Activated naive CD8-positive, alpha-beta T cell treated with anti-CD3 and anti-CD28 coated beads, Interleukin-2, amount 50 U/mL, for 24 hours (primary cell): ENCODE data around the gene BIN1.

Experiments
- ATAC-seq: fragments of 150-1000 bp; cut with Tn5 transposase; one replicate; pipeline ENCODE4 v1.10.0; 2021
- DNase-seq: peaks from one replicate; pipeline ENCODE4 v3.0.0; 2021
- H3K27ac Mint-ChIP-seq: one replicate; pipeline ENCODE4 v1.8.0; 2021; ENCODE audit warnings: mild to moderate bottlenecking, mixed read lengths
- H3K27me3 Mint-ChIP-seq: one replicate; pipeline ENCODE4 v1.8.0; 2021; ENCODE audit warnings: mixed read lengths
- H3K36me3 Mint-ChIP-seq: one replicate; pipeline ENCODE4 v1.8.0; 2021; ENCODE audit warnings: low read depth, mixed read lengths
- H3K4me1 Mint-ChIP-seq: one replicate; pipeline ENCODE4 v1.8.0; 2021; ENCODE audit warnings: mixed read lengths
- H3K4me3 Mint-ChIP-seq: one replicate; pipeline ENCODE4 v1.8.0; 2021; ENCODE audit warnings: mild to moderate bottlenecking, moderate library complexity, mixed read lengths
- H3K9me3 Mint-ChIP-seq: one replicate; pipeline ENCODE4 v1.8.0; 2021; ENCODE audit warnings: mixed read lengths

Gene BIN1

DNA sequence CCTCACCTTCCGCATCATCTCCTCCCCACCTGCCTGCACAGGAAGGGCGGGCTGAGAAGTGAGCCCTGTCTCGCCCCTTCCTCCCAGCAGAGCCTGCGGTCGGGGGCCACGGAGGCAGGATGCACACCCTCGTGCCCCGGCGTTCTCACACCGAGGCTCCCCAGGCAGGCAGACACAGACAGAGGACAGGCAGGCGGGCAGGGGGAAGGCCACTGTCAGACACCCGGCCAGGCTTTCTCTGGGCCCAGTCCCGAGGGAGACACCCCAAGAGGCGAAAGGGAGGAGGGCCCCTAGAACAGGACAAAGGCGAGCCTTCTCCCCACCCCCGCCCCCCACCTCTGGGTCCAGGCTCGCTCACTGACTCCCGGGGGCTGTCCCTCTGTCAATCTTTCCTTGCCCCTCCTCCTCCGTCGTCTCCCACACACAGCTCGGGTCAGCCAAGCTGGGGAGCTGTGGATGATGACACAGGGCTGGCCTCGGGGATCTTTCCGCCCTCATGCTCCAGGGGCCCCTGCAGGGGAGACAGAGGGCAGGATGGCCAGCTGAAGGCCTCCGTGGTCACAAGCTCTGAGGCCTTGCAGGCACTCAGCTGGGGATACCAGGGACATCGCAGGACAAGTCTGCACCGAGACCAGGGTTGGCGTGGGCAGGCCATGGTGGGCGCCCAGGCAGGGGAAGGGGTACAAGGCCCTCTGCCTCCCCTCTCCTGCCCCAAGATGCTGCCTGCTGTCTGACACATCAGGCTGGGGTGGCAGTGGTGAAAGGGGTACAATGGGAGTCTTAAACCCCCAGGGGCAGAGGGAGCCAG is 24.9 kb downstream of the BIN1 start:
- Mint-ChIP-seq H3K27me3 (no peaks in the 10 kb centered on the region), H3K9me3 (no peaks in the 10 kb centered on the region), H3K27ac (peak overlapping the region; percentile 96), H3K4me3 (peak overlapping the region; percentile 86), H3K4me1 (peaks cover 90% of the 10 kb centered on the region), H3K36me3 (no peaks in the 10 kb centered on the region)
- peak; percentile 80 for DNase-seq
- ATAC-seq = peak; percentile 39

DNA sequence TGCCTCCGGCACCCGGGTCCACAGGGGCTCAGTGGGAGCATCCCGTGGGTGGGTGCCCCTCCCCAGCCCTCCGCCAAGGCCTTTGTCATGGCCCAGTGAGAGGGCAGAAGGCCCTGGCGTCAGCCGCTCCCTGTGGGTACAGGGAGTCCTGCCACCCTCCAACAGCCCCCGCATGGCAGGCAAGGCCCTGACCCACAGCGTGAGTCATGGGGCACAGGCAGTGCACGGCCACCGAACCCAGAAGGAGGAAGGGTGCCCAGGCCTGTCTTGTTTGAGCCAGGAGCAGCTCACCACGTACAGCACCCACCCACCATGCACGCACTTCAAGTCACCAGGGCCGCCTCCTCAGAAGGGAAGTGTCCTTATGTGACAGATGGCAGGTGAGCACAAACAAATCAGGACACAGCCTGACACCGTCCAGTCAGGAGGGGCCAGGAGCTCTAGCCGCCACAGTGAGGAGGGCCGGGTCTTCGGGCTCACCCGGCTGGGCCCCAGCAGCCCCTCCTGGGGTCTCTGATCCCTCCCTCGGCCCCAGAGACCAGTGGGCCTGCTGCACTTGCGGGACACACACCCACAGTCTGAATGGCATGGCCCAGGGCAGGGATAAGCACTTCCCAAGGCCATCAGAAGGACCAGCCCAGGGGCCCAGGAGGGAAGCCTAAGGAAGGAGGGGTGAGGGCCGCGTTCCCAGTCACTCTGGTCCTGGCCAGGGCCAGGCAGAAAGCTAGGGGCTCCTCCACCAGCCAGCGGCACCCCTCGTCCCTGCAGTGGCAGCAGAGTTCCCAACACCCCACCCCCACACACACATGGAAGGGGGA is 25.8 kb downstream of the BIN1 start:
- peaks cover 87% of the 10 kb centered on the region for H3K4me1 Mint-ChIP-seq
- no peaks in the 10 kb centered on the region for H3K36me3 Mint-ChIP-seq
- peak overlapping the region; percentile 96 for H3K27ac Mint-ChIP-seq
- no peaks in the 10 kb centered on the region for H3K9me3 Mint-ChIP-seq
- H3K27me3 Mint-ChIP-seq = no peaks in the 10 kb centered on the region
- ATAC-seq (peak; percentile 48), DNase-seq (peak; percentile 74)
- peak overlapping the region; percentile 86 for H3K4me3 Mint-ChIP-seq

DNA sequence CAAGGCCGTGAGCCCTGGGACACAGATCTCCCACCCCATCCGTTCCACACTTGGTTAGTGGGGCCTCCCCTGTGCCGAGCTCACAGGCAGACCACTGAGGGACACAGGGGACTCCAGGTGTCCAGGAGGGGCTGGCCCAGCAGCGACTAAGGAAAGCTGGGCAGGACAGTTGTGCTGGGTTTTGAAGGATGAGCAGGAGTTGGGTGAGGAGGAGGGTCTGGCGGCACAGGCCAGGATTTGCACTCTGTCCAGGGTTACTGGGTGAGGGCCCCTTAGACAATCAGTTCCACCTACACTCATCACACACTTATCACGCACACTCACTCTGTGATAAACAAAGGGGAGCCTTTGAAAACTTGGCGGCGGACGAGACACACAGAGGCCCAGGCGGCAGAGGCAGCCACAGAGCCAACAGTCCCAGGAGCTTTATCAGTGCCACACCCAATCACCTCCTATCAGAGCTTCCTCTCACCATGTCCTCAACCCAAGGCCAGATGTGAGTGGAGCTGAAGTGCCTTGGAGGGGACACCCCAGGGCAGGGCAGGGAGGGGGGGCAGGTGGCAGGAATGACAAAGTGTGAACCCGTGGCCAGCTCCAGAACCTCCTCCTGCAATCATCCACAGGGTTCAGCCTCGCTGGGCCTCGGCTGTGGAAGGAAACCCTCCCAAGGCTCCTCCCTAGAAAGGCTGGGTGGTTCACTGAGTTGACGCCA is 26.6 kb downstream of the BIN1 start:
- Mint-ChIP-seq H3K4me1 (peaks cover 83% of the 10 kb centered on the region), H3K36me3 (no peaks in the 10 kb centered on the region), H3K9me3 (no peaks in the 10 kb centered on the region), H3K27ac (peak overlapping the region; percentile 96), H3K27me3 (no peaks in the 10 kb centered on the region), H3K4me3 (peak overlapping the region; percentile 86)
- ATAC-seq (peak; percentile 57), DNase-seq (no peak)

DNA sequence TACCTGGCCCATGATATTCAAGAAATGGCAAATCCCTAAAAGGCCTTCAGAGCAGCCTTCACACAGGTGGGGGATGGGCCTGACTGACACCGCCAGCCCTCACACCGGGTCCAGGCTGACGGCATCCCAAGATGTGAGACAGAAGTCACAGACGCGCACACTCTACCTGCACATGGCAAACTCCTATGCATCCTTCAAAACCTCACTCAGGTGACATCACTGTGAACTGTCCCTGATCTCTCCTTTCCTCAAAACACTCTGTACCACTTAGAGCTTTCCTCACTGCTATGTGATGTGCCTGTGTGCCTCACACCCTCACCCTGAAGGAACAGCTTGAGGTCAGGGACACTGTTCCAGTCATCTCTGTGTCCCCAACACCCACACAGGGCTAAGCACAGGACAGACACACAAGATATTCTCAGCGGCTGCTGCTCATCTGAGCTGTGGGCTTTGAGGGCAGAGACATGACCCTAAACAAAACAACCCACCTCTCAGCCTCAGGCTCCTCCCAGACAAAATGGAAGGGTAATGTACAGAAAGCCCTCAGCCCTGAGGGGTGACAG is 27.5 kb downstream of the BIN1 start:
- DNase-seq (peak; percentile 39), ATAC-seq (peak; percentile 21)
- Mint-ChIP-seq H3K4me1 (peaks cover 80% of the 10 kb centered on the region), H3K4me3 (peak overlapping the region; percentile 86), H3K36me3 (no peaks in the 10 kb centered on the region), H3K27me3 (no peaks in the 10 kb centered on the region), H3K27ac (peak overlapping the region; percentile 96), H3K9me3 (no peaks in the 10 kb centered on the region)

DNA sequence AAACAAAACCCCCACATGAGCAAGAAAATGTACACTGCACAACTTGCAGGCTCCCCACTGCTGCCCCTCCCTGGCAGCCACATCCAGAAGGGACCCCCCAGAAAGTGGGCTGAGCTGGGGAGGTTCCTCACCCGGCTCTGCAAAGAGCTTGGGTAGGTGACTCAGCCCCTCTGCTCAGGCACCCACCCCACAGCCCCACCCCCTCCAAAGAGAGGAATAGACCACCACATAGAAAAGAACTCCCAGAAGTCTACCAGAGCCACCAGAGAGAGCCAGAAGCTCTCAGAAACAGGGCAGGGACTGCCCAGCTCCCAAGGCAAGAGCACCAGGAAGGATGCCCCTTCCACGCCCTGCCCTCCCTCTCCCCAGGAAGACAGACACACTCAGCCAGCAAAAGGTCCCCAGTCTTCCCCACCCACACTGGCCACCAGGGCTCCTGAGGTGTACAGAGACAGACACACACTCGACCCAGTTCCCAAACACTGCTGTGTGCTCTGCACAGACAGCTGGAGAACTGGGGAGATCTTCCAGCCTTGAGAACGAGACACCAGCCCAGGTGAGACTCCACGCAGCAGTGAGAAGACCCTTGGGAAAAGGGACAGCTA is 28.2 kb downstream of the BIN1 start:
- peak overlapping the region; percentile 96 for H3K27ac Mint-ChIP-seq
- ATAC-seq (no peak), DNase-seq (peak; percentile 39)
- peaks cover 75% of the 10 kb centered on the region for H3K4me1 Mint-ChIP-seq
- no peaks in the 10 kb centered on the region for H3K36me3 Mint-ChIP-seq
- peak overlapping the region; percentile 86 for H3K4me3 Mint-ChIP-seq
- H3K9me3 Mint-ChIP-seq = no peaks in the 10 kb centered on the region
- no peaks in the 10 kb centered on the region for H3K27me3 Mint-ChIP-seq

DNA sequence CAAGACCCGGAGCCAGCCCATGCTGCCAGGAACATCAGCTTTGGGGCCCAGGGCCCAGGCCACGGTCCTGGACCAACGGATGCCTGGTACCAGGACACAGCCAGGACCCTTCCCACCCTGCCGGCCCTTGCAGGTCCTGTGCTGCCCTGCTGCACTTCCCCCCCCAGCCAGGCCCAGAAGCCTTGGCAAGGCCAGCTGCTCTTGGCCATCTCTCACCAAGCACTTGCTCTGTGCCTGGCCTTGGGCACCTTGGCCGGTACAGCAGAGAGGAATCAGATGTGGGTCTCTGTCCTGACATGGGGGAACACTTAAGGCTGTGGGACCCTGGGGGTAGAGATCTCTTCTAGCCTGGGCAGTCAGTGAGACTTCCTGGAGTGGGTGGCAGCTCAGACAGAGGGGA is 28.9 kb downstream of the BIN1 start:
- H3K27me3 Mint-ChIP-seq = no peaks in the 10 kb centered on the region
- H3K4me1 Mint-ChIP-seq = peaks cover 67% of the 10 kb centered on the region
- no peaks in the 10 kb centered on the region for H3K9me3 Mint-ChIP-seq
- no peak for DNase-seq
- H3K27ac Mint-ChIP-seq = peak overlapping the region; percentile 96
- no peak for ATAC-seq
- peak overlapping the region; percentile 19 for H3K4me3 Mint-ChIP-seq
- no peaks in the 10 kb centered on the region for H3K36me3 Mint-ChIP-seq

DNA sequence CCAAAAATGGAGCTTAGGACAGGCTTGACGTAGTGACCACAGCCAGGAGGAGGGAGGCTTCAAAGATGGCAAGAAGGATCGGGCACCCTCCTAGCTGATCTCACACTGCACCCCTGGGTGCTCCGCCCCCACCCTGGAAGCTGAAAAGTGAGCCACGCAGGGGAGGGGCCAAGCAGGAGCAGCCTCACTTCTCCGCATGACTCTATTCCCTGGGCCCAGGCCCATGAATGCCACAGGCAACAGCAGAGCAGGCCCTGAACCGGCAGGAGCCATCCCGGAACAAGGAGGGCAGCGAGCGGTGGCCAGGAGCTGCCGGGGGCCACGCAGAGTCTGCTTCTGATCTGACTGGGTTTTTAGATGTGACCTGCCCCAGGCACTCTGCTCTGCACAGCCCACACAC is 30.0 kb downstream of the BIN1 start:
- Mint-ChIP-seq H3K9me3 (no peaks in the 10 kb centered on the region), H3K4me3 (no peak overlapping the region), H3K4me1 (peaks cover 57% of the 10 kb centered on the region), H3K27ac (peak overlapping the region; percentile 39), H3K27me3 (no peaks in the 10 kb centered on the region), H3K36me3 (no peaks in the 10 kb centered on the region)
- no peak for DNase-seq
- ATAC-seq = no peak

DNA sequence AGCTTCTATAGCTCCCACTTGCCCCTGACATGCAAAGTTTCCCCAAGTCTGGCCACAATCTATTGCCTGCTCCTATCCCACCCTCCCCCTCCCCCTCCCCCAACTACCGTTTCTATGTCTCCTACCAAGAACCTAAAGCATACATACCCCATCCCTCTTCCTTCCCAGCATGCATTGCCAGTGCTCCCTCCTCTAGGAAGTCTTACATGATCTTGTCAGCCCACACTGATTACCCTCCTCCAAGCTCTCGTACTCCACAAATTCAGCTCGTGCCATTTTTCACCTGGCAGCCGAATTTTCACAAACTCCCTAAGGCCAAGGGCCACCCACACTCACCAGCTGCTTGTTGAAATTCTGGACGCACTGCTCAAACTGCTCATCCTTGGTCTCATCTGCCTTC is 30.7 kb downstream of the BIN1 start:
- H3K9me3 Mint-ChIP-seq = no peaks in the 10 kb centered on the region
- DNase-seq = no peak
- peak overlapping the region; percentile 17 for H3K27ac Mint-ChIP-seq
- no peaks in the 10 kb centered on the region for H3K27me3 Mint-ChIP-seq
- H3K36me3 Mint-ChIP-seq = no peaks in the 10 kb centered on the region
- ATAC-seq = no peak
- no peak overlapping the region for H3K4me3 Mint-ChIP-seq
- H3K4me1 Mint-ChIP-seq = peaks cover 52% of the 10 kb centered on the region

DNA sequence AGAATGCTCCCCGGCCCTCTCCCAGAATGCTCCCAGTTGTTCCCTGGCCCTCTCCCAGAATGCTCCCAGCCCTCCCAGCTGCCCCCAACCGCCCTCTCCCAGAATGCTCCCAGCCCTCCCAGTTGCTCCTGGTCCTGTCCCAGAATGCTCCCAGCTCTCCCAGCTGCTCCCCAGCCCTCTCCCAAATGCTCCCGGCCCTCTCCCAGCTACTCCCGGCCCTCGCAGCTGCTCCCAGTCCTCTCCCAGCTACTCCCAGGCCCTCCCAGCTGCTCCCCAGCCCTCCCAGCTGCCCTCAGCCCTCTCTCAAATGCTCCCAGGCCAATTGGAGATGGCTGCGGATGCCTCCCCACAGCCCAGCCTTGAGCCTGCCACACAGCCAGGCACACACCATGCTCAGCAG is 31.1 kb downstream of the BIN1 start:
- Mint-ChIP-seq H3K27me3 (no peaks in the 10 kb centered on the region), H3K36me3 (no peaks in the 10 kb centered on the region), H3K4me3 (no peak overlapping the region), H3K27ac (no peak overlapping the region), H3K4me1 (peaks cover 49% of the 10 kb centered on the region), H3K9me3 (no peaks in the 10 kb centered on the region)
- ATAC-seq (no peak), DNase-seq (no peak)

DNA sequence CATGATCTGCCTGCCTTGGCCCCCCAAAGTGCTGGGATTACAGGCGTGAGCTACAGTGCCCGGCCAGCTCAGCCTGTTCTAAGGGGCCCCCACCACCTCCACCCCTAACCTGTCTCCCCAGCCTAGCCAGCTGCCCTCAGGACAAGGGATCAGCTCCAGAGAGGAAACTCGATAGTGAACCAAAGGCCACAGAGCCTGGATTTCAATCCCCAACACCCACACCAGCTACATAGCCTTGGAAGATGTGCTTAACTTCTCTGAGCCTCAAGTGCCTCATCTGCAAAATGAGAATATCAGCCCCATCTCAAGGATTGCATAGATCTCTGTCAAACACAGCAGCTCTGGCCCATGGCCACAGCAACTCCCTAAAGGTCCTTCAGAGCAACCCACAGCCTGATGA is 32.0 kb downstream of the BIN1 start:
- no peak overlapping the region for H3K27ac Mint-ChIP-seq
- ATAC-seq = no peak
- peaks cover 42% of the 10 kb centered on the region for H3K4me1 Mint-ChIP-seq
- H3K36me3 Mint-ChIP-seq = no peaks in the 10 kb centered on the region
- no peak for DNase-seq
- no peaks in the 10 kb centered on the region for H3K27me3 Mint-ChIP-seq
- no peak overlapping the region for H3K4me3 Mint-ChIP-seq
- H3K9me3 Mint-ChIP-seq = no peaks in the 10 kb centered on the region

DNA sequence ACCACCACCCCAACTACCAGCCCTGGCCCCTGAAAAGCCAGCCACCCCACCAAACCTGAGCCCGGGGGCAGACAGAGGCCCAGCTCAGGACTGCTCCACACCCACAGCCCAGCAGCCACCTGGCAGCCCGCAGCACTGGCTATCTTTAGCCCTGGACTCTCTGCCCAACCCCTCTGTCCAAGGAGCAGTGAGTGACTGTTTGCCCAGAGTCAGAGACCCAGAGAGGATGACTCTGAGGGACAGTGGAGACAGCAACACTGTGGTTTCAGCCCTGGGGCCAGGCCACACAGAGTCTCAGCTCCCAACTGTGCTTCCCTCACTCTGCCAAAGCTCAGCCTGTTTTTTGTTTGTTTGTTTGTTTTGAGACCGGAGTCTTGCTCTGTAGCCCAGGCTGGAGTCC is 32.6 kb downstream of the BIN1 start:
- peaks cover 39% of the 10 kb centered on the region for H3K4me1 Mint-ChIP-seq
- H3K36me3 Mint-ChIP-seq = peaks cover 2% of the 10 kb centered on the region
- no peak overlapping the region for H3K27ac Mint-ChIP-seq
- no peak overlapping the region for H3K4me3 Mint-ChIP-seq
- DNase-seq (no peak), ATAC-seq (no peak)
- H3K9me3 Mint-ChIP-seq = no peaks in the 10 kb centered on the region
- no peaks in the 10 kb centered on the region for H3K27me3 Mint-ChIP-seq

DNA sequence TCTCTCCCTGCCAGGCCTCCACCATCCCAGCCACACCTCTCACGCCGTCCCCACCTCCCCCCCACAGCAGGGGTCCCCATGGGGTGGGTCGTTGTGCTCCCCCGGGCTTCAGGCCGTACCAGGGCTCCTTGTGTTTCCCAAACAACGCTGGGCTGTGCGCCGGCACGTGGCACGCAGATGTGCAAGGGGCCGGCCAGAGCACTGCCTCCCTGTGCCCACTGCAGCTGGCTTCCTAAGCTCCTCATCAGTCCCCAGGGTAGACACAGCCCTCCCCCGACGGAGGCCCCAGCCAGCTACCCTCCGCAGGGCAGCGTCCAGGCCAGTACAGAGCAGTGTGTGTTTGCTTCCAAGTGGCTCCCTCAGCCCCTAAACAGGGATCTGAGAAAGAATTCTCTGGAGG is 34.0 kb downstream of the BIN1 start:
- Mint-ChIP-seq H3K27ac (no peak overlapping the region), H3K27me3 (no peaks in the 10 kb centered on the region), H3K9me3 (no peaks in the 10 kb centered on the region), H3K4me3 (no peak overlapping the region), H3K36me3 (peaks cover 3% of the 10 kb centered on the region), H3K4me1 (peaks cover 28% of the 10 kb centered on the region)
- no peak for ATAC-seq
- DNase-seq = no peak

DNA sequence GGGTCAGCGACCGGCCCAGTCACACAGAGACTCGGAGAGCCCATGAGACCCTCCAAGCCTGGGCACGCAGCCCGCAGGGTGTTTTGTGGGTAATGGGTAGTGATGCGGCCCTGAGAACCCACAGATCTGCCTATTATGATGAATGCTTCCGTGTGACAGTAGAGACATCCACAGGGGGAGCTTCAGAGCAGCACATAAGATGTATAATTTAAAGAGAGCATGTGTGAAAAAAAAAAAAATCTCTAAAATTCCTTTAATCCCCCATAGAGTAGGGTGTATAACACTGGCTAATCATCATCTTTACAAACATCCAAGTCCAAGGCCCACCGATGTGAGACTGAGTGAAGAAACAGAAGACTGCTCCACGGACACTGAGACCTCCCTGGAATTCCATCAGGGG is 34.6 kb downstream of the BIN1 start:
- no peak for ATAC-seq
- no peak for DNase-seq
- Mint-ChIP-seq H3K36me3 (peaks cover 3% of the 10 kb centered on the region), H3K27ac (no peak overlapping the region), H3K4me1 (peaks cover 28% of the 10 kb centered on the region), H3K9me3 (no peaks in the 10 kb centered on the region), H3K4me3 (no peak overlapping the region), H3K27me3 (no peaks in the 10 kb centered on the region)

DNA sequence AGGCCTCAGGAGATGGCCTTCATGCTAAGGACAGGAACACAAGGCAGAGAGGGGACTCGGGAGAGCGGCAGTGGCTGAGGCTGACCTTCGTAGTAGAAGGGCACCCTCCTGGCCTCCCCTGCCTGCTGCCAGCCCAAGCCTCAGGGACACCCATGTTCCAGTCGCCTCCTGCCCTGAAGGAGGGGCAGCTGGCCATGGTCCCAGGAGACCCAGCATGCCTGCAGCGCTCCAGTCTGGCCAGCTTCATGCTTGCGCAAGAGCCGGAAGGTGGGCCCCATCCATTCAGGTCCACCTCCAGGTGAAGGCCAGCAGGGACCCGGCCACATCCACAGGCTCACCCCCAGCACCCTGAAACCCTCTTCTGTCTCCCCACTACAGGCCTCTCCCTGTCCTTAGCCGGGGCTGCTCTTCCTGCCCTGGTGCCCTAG is 35.0 kb downstream of the BIN1 start:
- Mint-ChIP-seq H3K27ac (no peak overlapping the region), H3K4me3 (no peak overlapping the region), H3K36me3 (peaks cover 3% of the 10 kb centered on the region), H3K27me3 (no peaks in the 10 kb centered on the region), H3K9me3 (no peaks in the 10 kb centered on the region), H3K4me1 (peaks cover 23% of the 10 kb centered on the region)
- DNase-seq = no peak
- ATAC-seq = no peak
